Astrocyte (in vitro differentiated cells and primary cell): Measurements from ENCODE around the gene UQCC5.

Experiments
- EZH2 ChIP-seq: IDR thresholded peaks from 2 replicates; pipeline ENCODE4 v1.6.1; 2012; ENCODE audit warnings: mild to moderate bottlenecking, low read length, inconsistent platforms; ENCODE audit not compliant: insufficient read depth
- TF ChIP-seq, protein P1 (sequence below): IDR thresholded peaks from 2 replicates; pipeline ENCODE4 v1.5.1; 2011; ENCODE audit warnings: low read depth, mild to moderate bottlenecking, inconsistent platforms, low read length, moderate library complexity; ENCODE audit not compliant: insufficient read depth

DNA sequence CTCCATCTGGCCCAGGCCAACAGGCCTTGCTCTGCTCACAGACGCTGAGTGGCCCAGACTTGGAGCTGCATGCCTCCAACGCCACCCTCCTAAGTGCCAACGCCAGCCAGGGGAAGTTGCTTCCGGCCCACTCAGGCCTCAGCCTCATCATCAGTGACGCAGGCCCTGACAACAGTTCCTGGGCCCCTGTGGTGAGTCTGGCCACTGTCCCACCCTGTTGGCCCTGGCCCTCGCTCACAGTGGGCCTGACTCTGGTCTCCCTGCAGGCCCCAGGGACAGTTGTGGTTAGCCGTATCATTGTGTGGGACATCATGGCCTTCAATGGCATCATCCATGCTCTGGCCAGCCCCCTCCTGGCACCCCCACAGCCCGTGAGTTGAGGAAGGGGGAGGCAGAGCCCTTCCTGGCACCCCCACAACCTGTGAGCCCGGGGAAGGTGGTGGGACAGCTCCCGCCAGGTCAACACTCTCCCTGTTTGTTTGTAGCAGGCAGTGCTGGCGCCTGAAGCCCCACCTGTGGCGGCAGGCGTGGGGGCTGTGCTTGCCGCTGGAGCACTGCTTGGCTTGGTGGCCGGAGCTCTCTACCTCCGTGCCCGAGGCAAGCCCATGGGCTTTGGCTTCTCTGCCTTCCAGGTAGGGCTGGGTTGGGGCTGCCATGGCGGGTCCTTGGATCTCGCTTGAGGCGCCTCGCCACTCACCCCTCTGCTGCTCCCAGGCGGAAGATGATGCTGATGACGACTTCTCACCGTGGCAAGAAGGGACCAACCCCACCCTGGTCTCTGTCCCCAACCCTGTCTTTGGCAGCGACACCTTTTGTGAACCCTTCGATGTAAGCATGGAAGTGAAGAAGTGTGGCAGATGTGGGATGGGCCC lies 12.8 kb upstream of the UQCC5 start:
- TF ChIP-seq, protein P1, sequence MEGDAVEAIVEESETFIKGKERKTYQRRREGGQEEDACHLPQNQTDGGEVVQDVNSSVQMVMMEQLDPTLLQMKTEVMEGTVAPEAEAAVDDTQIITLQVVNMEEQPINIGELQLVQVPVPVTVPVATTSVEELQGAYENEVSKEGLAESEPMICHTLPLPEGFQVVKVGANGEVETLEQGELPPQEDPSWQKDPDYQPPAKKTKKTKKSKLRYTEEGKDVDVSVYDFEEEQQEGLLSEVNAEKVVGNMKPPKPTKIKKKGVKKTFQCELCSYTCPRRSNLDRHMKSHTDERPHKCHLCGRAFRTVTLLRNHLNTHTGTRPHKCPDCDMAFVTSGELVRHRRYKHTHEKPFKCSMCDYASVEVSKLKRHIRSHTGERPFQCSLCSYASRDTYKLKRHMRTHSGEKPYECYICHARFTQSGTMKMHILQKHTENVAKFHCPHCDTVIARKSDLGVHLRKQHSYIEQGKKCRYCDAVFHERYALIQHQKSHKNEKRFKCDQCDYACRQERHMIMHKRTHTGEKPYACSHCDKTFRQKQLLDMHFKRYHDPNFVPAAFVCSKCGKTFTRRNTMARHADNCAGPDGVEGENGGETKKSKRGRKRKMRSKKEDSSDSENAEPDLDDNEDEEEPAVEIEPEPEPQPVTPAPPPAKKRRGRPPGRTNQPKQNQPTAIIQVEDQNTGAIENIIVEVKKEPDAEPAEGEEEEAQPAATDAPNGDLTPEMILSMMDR: no peak
- TF ChIP-seq EZH2: no peak
